OCI-LY7 (cell line): ENCODE results near the gene MAP1B. TPM values are rescaled to one million over a fixed set of nuclear protein-coding genes. Genes with fewer than 3 reads are reported as not detected.

Source experiments
- BruUV-seq: library from RNA; stranded (reverse); fragments of 400-500 nt; replicated peaks from 2 replicates; lab custom pipeline; 2021; lab: Mats Ljungman, UMichigan
- CTCF ChIA-PET: fragments of 300-600 bp; sonication (Branson Sonifier 250); formaldehyde crosslinking; loops from one replicate; lab custom pipeline; 2022; ENCODE audit warnings: antibody characterized with exemption; ENCODE audit not compliant: unreplicated experiment; lab: Charles Lee
- POLR2A ChIA-PET: fragments of 300-600 bp; sonication (Branson Sonifier 250); formaldehyde crosslinking; loops from one replicate; lab custom pipeline; 2022; ENCODE audit warnings: antibody characterized with exemption; lab: Charles Lee
- DNase-seq: peaks from one replicate; pipeline ENCODE4 v3.0.0-alpha.2; 2015; ENCODE audit warnings: low spot score
- H2AFZ ChIP-seq: fragments of 200-600 bp; sonication (generic), shearing (Covaris generic); 2 replicates; pipeline ENCODE4 v1.6.1; 2014; ENCODE audit warnings: mild to moderate bottlenecking, antibody characterized with exemption, low read length, moderate library complexity
- H3K27ac ChIP-seq: fragments of 200-600 bp; sonication (generic); 2 replicates; pipeline ENCODE4 v1.5.1; 2014; ENCODE audit warnings: mixed run types, low read depth, mild to moderate bottlenecking, moderate library complexity, low read length, inconsistent platforms; ENCODE audit not compliant: poor library complexity, severe bottlenecking
- H3K36me3 ChIP-seq: fragments of 200-600 bp; sonication (generic); 2 replicates; pipeline ENCODE4 v1.6.1; 2014; ENCODE audit warnings: mild to moderate bottlenecking, antibody characterized with exemption, low read length, moderate library complexity, mixed read lengths; ENCODE audit not compliant: insufficient read depth
- H3K4me1 ChIP-seq: fragments of 200-600 bp; sonication (generic); 2 replicates; pipeline ENCODE4 v1.5.1; 2014; ENCODE audit warnings: mild to moderate bottlenecking, low read length; ENCODE audit not compliant: insufficient read depth, poor library complexity, severe bottlenecking
- H3K4me2 ChIP-seq: fragments of 200-600 bp; sonication (generic); 2 replicates; pipeline ENCODE4 v1.6.1; 2014; ENCODE audit warnings: mild to moderate bottlenecking, low read length
- H3K4me3 ChIP-seq: fragments of 200-600 bp; sonication (generic); 2 replicates; pipeline ENCODE4 v1.5.1; 2014; ENCODE audit warnings: mild to moderate bottlenecking, low read depth, low read length; ENCODE audit not compliant: poor library complexity, severe bottlenecking
- H3K79me2 ChIP-seq: fragments of 200-600 bp; sonication (generic); 2 replicates; pipeline ENCODE4 v1.6.1; 2016; ENCODE audit warnings: low read depth, mild to moderate bottlenecking, low read length, moderate library complexity, mixed read lengths; ENCODE audit not compliant: insufficient read depth
- H3K9me2 ChIP-seq: fragments of 200-600 bp; sonication (generic); 2 replicates; pipeline ENCODE4 v1.6.1; 2016; ENCODE audit warnings: mild to moderate bottlenecking, low read length, mixed read lengths; ENCODE audit not compliant: insufficient read depth
- H3K9me3 ChIP-seq: fragments of 200-600 bp; sonication (generic); 2 replicates; pipeline ENCODE4 v1.6.1; 2014; ENCODE audit warnings: mild to moderate bottlenecking, mixed run types, low read length, mixed read lengths
- H4K20me1 ChIP-seq: fragments of 200-600 bp; sonication (generic); 2 replicates; pipeline ENCODE4 v1.6.1; 2014; ENCODE audit warnings: mild to moderate bottlenecking, antibody characterized with exemption, low read length, moderate library complexity, mixed read lengths; ENCODE audit not compliant: insufficient read depth
- EZH2phosphoT487 ChIP-seq: fragments of 200-600 bp; sonication (generic); IDR thresholded peaks from 2 replicates; pipeline ENCODE4 v1.6.1; 2018; ENCODE audit warnings: low read depth, borderline replicate concordance, mild to moderate bottlenecking, mixed run types, antibody characterized with exemption, low read length, moderate library complexity, mixed read lengths
- intact Hi-C: fragments of 100-400 bp; cut with micrococcal nuclease; formaldehyde crosslinking; loops from one replicate; pipeline ENCODE4 v1.10.0; 2022; ENCODE audit not compliant: unreplicated experiment
- total RNA-seq, 2 experiments: library from RNA; depleted of rRNA in 1 of 2; stranded (reverse); fragments of >200 nt in 1 of 2; shearing (Covaris generic) in 1 of 2; gene quantifications; 2 replicates each; pipeline ENCODE4 v1.2.3, GENCODE V29; 2014 to 2022
- TF ChIP-seq, protein P1 (sequence below): fragments of 200-600 bp; sonication (generic); conservative IDR thresholded peaks from 2 replicates; pipeline ENCODE4 v1.5.1; 2014; ENCODE audit warnings: mild to moderate bottlenecking, antibody characterized with exemption, low read length, moderate library complexity, mixed read lengths

Gene MAP1B
- total RNA-seq, 2 experiments from 2014 or later, result not detected

DNA sequence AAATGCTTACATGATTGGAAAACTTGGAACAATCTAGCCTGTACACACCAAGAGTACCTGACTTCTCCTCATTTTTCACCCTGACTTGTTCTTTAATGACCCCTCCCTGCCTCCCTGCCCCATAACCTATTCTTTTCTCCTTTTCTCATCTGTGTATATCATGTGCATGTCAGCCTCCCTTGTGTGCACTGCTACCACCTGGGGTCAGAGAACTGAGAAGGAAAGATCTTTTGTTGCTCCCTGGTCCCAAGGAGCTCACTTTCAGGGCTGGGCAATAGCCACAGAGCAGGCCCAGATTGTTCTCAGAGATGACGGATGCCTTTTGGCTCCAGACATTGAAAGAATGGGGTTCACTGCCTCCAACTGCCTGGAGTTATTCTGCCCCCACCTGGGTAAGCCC lies 5.1 kb downstream of the MAP1B start:
- TF ChIP-seq, protein P1, sequence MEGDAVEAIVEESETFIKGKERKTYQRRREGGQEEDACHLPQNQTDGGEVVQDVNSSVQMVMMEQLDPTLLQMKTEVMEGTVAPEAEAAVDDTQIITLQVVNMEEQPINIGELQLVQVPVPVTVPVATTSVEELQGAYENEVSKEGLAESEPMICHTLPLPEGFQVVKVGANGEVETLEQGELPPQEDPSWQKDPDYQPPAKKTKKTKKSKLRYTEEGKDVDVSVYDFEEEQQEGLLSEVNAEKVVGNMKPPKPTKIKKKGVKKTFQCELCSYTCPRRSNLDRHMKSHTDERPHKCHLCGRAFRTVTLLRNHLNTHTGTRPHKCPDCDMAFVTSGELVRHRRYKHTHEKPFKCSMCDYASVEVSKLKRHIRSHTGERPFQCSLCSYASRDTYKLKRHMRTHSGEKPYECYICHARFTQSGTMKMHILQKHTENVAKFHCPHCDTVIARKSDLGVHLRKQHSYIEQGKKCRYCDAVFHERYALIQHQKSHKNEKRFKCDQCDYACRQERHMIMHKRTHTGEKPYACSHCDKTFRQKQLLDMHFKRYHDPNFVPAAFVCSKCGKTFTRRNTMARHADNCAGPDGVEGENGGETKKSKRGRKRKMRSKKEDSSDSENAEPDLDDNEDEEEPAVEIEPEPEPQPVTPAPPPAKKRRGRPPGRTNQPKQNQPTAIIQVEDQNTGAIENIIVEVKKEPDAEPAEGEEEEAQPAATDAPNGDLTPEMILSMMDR, result no peak
- no peak for TF ChIP-seq EZH2phosphoT487

DNA sequence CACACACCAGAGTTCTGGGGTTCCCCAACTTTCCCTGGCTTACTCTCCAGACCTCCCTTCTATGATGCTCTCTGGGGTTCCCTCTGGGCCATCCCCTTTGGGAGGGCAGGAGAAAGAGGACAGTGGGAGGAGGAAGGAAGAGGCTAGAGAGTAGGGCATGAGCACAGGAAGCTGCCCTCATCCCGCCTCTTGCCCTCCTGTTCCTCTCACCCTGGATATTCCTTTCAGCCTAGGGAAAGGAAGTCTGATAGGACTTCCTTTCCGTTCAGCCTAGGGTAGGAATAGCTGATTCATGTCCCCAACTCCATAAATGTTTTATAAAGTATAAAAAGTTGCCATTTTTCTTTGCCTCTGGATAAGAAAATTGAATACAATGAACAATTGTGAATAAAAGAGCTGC lies 7.4 kb downstream of the MAP1B start:
- TF ChIP-seq, protein P1, result no peak
- no peak for TF ChIP-seq EZH2phosphoT487
- Histone ChIP-seq H3K9me3 (no peaks in the 10 kb centered on the region), H2AFZ (no peak overlapping the region), H4K20me1 (no peaks in the 10 kb centered on the region), H3K4me1 (no peaks in the 10 kb centered on the region), H3K79me2 (no peaks in the 10 kb centered on the region), H3K27ac (no peak overlapping the region), H3K9me2 (no peaks in the 10 kb centered on the region), H3K36me3 (no peaks in the 10 kb centered on the region), H3K4me2 (no peak overlapping the region), H3K4me3 (no peak overlapping the region)
- BruUV-seq, result no TSS peak
- intact Hi-C loops, result no loop called here
- POLR2A ChIA-PET, result interaction anchor here (0.6 kb wide), 1 partner anchor 16 kb away, joined by 3 read pairs; no protein-coding TSS in a partner anchor
- CTCF ChIA-PET, result no interaction called here
- no peak for DNase-seq

More for the DNA sequence above, 5.1 kb downstream of the MAP1B start:
- no peak overlapping the region for H3K4me3 ChIP-seq
- H4K20me1 ChIP-seq, result no peaks in the 10 kb centered on the region
- ChIA-PET CTCF (no interaction called here), POLR2A (interaction anchor here (1.3 kb wide), 1 partner anchor 11 kb away, joined by 4 read pairs; no protein-coding TSS in a partner anchor)
- BruUV-seq, result no TSS peak
- no peaks in the 10 kb centered on the region for H3K4me1 ChIP-seq
- H3K79me2 ChIP-seq, result no peaks in the 10 kb centered on the region
- no peak overlapping the region for H3K4me2 ChIP-seq
- no peaks in the 10 kb centered on the region for H3K9me3 ChIP-seq
- no peak for DNase-seq
- H3K36me3 ChIP-seq, result no peaks in the 10 kb centered on the region
- H3K27ac ChIP-seq, result no peak overlapping the region
- H2AFZ ChIP-seq, result no peak overlapping the region
- no peaks in the 10 kb centered on the region for H3K9me2 ChIP-seq
- intact Hi-C loops, result no loop called here

DNA sequence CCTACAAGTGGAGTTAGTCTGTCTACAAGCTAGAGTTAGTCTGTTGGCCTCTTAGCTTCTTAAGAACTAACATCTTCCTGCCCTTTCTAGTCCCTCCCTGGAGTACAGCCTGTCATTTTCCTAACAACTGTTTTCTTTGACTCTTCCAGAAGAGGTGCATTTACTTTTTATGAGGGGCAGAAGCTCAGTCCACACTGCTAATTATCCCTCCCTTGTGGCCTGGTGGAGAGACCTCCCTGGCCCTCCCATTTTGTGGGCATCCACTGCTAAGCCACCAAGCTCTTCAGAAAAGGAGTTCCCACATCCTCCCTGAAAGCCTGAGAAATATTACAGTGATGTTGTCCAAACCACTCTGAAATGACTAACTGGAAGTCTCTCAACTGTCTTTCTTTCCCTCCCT lies 8.0 kb downstream of the MAP1B start:
- Histone ChIP-seq H3K4me2 (no peak overlapping the region), H3K79me2 (no peaks in the 10 kb centered on the region), H3K4me3 (no peak overlapping the region), H3K4me1 (no peaks in the 10 kb centered on the region), H2AFZ (no peak overlapping the region), H3K27ac (no peak overlapping the region), H3K9me2 (no peaks in the 10 kb centered on the region), H3K36me3 (no peaks in the 10 kb centered on the region), H4K20me1 (no peaks in the 10 kb centered on the region), H3K9me3 (no peaks in the 10 kb centered on the region)
- DNase-seq, result no peak
- POLR2A ChIA-PET, result no interaction called here
- no peak for TF ChIP-seq EZH2phosphoT487
- TF ChIP-seq, protein P1, result no peak
- no TSS peak for BruUV-seq
- intact Hi-C loops, result no loop called here
- CTCF ChIA-PET, result no interaction called here
